Heart right ventricle (tissue), 16 donors: ENCODE data around the gene SUN3. TPM values are rescaled to one million over a fixed set of nuclear protein-coding genes. Genes with fewer than 3 reads are reported as not detected.
"Not testable (repeated sequence)": the region's sequence is repeated elsewhere in the genome, so short reads cannot be mapped to it uniquely, and the experiment has no call there.

Experiments used
- ATAC-seq, 8 donors: fragments of 200-7000 bp; cut with Tn5 transposase; one replicate each; pipeline ENCODE4 v1.9.1; 2020; ENCODE audit warnings: mild to moderate bottlenecking in 8 of 8, moderate library complexity in 8 of 8, moderate number of reproducible peaks in 1 of 8
- DNase-seq, 2 donors: peaks; one replicate each; pipeline ENCODE4 v3.0.0-alpha.2; 2020
- H3K27ac ChIP-seq, 10 donors: fragments of 200-600 bp; sonication (generic) in 2 of 10; one replicate each; pipeline versions ENCODE4 v1.5.0 to v1.8.0; 2020 to 2022; ENCODE audit warnings: mild to moderate bottlenecking in 3 of 10
- H3K27me3 ChIP-seq, 7 donors: fragments of 200-600 bp; one replicate each; pipeline ENCODE4 v1.8.0; 2021 to 2022; ENCODE audit warnings: mild to moderate bottlenecking in 2 of 7
- H3K36me3 ChIP-seq, 9 donors: fragments of 200-600 bp; sonication (generic) in 1 of 9; one replicate each; pipeline versions ENCODE4 v1.5.0 to v1.8.0; 2020 to 2022; ENCODE audit warnings: mild to moderate bottlenecking in 2 of 9
- H3K4me1 ChIP-seq, 9 donors: fragments of 200-600 bp; sonication (generic) in 1 of 9; one replicate each; pipeline versions ENCODE4 v1.5.0 to v1.8.0; 2020 to 2022; ENCODE audit warnings: mild to moderate bottlenecking in 4 of 9
- H3K4me3 ChIP-seq, 10 donors: fragments of 200-600 bp; sonication (generic) in 2 of 10; one replicate each; pipeline versions ENCODE4 v1.5.0 to v1.8.0; 2020 to 2022; ENCODE audit warnings: mild to moderate bottlenecking in 7 of 10, moderate library complexity in 2 of 10
- H3K9me3 ChIP-seq, 11 donors: fragments of 200-600 bp in 10 of 11; sonication (generic) in 2 of 11; one replicate each; pipeline versions ENCODE4 v1.5.0 to v1.8.0; 2013 to 2022; ENCODE audit warnings: mild to moderate bottlenecking in 2 of 11, control low read depth in 1 of 11, moderate library complexity in 1 of 11
- WGBS, 2 donors: extraction: QIAGEN DNeasy Blood & Tissue Kit; methylation state at CpG; one replicate each; pipeline ENCODE4 v1.1.7; 2013; ENCODE audit warnings: inconsistent platforms in 1 of 2; 5-methylcytosine and 5-hydroxymethylcytosine counted together
- intact Hi-C, 10 donors: fragments of 100-400 bp; cut with DNase I; formaldehyde crosslinking; loops; one replicate each; pipeline versions ENCODE4 v1.11.1 to v1.14.2; 2022
- polyA plus RNA-seq, 2 donors: library from polyadenylated mRNA; stranded (reverse); fragments of 200-250 nt; gene quantifications; one replicate each; pipeline ENCODE4 v1.2.3, GENCODE V29; 2013
- total RNA-seq, 10 donors: library from RNA; stranded (reverse); fragmentation: NEBNext Ultra II Directional in 3 of 10; extraction: Animal tissue kit (Norgen Biotek cat#: 25700) in 3 of 10; gene quantifications; one replicate each; pipeline versions ENCODE4 v1.2.1 to v1.2.4, GENCODE V29; 2021 to 2023
- TF ChIP-seq, protein P1 (sequence below), 9 donors: fragments of 200-600 bp; sonication (generic) in 2 of 9; IDR thresholded peaks; one replicate each; pipeline versions ENCODE4 v1.5.0 to v1.8.0; 2021 to 2022; ENCODE audit warnings: antibody characterized with exemption in 9 of 9, mild to moderate bottlenecking in 5 of 9, moderate library complexity in 1 of 9
- donor health status: Arrhythmogenic right ventricular cardiomyopathy.
- donor health status: ischemic (EF 13 %, LVEDD 7.1; RV severe dilation, severe dysfunction).
- donor health status: healthy with polysubstance abuse.
- donor health status: DM: no; HTN: yes; CAD: no.
- donor health status: DM: no; HTN: no; CAD: no.
- donor health status: ischemic (EF 25% LVEDD 6.9; RV normal size, moderate dysfunction).
- donor health status: ischemic (EF 25% LVEDD 5.7; RV mildly dilated, moderate dysfunction).
- donor health status: healthy.
- donor health status: DM: yes; HTN: yes; CAD: no.
- donor health status: Ischemic cardiomyopathy.
- donor health status: ischemic (EF 35%, LVEDD 5.7; RV mildly dilated, moderate dysfunction).
- donor health status: nonischemic (EF 11% LVEDD 7.7; RV severe dilation, severe dysfunction).
- donor health status: DM: yes; HTN: yes; CAD: no.
- donor health status: PGD.
- donor health status: ischemic (EF 29% LVEDD 5.4; RV normal size, mild dysfunction).
- donor health status: nonischemic (EF 23%, LVEDD 6.1; RV moderate dilation, normal function).

The SUN3 gene
- total and polyA plus RNA-seq, 12 donors = not detected

DNA sequence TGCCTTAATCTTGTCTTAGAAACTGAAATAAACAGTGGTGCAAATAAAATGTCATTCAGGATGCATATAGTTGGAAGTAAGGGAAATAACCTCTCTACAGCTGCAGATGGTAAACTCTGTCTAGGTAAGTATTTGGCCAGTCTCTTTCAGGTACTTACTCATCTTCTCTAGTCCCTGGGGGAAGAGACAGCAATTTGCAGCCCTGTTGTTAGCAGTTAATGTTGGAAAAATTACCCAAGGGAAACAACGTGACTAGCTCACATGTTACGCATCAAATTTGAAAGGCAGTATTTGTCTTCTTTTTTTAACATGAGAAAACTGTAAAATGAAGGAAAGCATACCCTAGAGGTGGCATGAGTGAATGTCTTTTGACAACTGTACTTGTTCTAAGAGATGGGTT, 46.3 kb downstream of the SUN3 start:
- intact Hi-C loops = loop anchor here in 1 of 10 donors (5.0 kb wide), 1 partner anchor 105 kb away; the partner anchor contains the start of gene UPP1
- 51 to 52% methylated on average over 2 of the region's 2 CpGs for WGBS, 2 donors
- no peak for DNase-seq
- ATAC-seq = no peak
- Histone ChIP-seq H3K4me3 (no peak overlapping the region), H3K27me3 (no peaks in the 10 kb centered on the region), H3K9me3 (peaks cover 0 to 4% (median 0%) of the 10 kb centered on the region in 11 donors), H3K36me3 (peaks cover 0 to 10% (median 6%) of the 10 kb centered on the region in 9 donors), H3K27ac (no peak overlapping the region), H3K4me1 (peaks cover 5 to 14% (median 12%) of the 10 kb centered on the region in 9 donors)
- TF ChIP-seq, protein P1, sequence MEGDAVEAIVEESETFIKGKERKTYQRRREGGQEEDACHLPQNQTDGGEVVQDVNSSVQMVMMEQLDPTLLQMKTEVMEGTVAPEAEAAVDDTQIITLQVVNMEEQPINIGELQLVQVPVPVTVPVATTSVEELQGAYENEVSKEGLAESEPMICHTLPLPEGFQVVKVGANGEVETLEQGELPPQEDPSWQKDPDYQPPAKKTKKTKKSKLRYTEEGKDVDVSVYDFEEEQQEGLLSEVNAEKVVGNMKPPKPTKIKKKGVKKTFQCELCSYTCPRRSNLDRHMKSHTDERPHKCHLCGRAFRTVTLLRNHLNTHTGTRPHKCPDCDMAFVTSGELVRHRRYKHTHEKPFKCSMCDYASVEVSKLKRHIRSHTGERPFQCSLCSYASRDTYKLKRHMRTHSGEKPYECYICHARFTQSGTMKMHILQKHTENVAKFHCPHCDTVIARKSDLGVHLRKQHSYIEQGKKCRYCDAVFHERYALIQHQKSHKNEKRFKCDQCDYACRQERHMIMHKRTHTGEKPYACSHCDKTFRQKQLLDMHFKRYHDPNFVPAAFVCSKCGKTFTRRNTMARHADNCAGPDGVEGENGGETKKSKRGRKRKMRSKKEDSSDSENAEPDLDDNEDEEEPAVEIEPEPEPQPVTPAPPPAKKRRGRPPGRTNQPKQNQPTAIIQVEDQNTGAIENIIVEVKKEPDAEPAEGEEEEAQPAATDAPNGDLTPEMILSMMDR (IDR thresholded peaks at IDR 0.05) = no peak

DNA sequence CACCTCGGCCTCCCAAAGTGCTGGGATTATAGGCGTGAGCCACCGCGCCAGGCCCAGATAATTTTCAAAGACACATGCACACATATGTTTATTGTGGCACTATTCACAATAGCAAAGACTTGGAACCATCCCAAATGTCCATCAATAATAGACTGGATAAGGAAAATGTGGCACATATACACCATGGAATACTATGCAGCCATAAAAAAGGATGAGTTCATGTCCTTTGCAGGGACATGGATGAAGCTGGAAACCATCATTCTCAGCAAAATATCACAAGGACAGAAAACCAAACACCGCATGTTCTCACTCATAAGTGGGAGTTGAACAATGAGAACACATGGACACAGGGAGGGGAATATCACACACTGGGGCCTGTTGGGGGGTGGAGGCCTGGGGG, 48.3 kb downstream of the SUN3 start:
- intact Hi-C loops = loop anchor here in 1 of 10 donors (5.0 kb wide), 1 partner anchor 107 kb away; the partner anchor contains the start of gene UPP1
- not testable (repeated sequence) for H3K27me3 ChIP-seq, H3K27ac ChIP-seq, H3K9me3 ChIP-seq, ATAC-seq, DNase-seq, H3K4me3 ChIP-seq
- Histone ChIP-seq H3K4me1 (peaks cover 5 to 20% (median 13%) of the 10 kb centered on the region in 9 donors), H3K36me3 (peaks cover 0 to 30% (median 26%) of the 10 kb centered on the region in 9 donors)
- WGBS, 2 donors = 99 to 100% methylated on average over 4 of the region's 5 CpGs

DNA sequence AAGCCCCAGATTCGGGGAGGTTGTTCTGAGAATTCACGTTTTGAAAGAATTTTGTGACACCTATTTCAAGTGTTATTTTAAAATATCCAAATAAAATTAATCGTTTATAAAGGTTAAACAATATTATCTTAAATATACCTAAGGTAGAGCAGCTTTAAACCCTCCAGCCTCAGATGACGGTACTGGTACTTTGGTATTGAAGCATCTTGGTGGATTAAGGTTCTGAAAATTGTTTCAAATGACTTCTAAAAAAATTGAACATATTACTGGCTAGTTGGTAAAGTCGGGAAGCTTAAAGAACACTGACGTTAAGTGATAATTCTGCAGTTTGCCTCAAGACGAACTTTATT, 49.1 kb downstream of the SUN3 start:
- TF ChIP-seq, protein P1 (IDR thresholded peaks at IDR 0.05) = no peak
- peaks cover 0 to 38% (median 32%) of the 10 kb centered on the region in 9 donors for H3K36me3 ChIP-seq
- peaks cover 5 to 20% (median 13%) of the 10 kb centered on the region in 9 donors for H3K4me1 ChIP-seq
- DNase-seq (no peak), ATAC-seq (peak in 1 of 8 donors; percentile 2)
- 33 to 38% methylated on average over 7 of the region's 7 CpGs for WGBS, 2 donors
- peak overlapping the region; percentile 52 to 92 (median 86) for H3K27ac ChIP-seq
- H3K9me3 ChIP-seq = peaks cover 0 to 4% (median 0%) of the 10 kb centered on the region in 11 donors
- peak overlapping the region in 9 of 10 donors; percentile 52 to 80 (median 70) for H3K4me3 ChIP-seq
- no peaks in the 10 kb centered on the region for H3K27me3 ChIP-seq
- intact Hi-C loops = loop anchor here in 3 of 10 donors (5.0 kb wide), 1 partner anchor 107 kb away; the partner anchor contains the start of gene UPP1 (in 3 of the 3)

DNA sequence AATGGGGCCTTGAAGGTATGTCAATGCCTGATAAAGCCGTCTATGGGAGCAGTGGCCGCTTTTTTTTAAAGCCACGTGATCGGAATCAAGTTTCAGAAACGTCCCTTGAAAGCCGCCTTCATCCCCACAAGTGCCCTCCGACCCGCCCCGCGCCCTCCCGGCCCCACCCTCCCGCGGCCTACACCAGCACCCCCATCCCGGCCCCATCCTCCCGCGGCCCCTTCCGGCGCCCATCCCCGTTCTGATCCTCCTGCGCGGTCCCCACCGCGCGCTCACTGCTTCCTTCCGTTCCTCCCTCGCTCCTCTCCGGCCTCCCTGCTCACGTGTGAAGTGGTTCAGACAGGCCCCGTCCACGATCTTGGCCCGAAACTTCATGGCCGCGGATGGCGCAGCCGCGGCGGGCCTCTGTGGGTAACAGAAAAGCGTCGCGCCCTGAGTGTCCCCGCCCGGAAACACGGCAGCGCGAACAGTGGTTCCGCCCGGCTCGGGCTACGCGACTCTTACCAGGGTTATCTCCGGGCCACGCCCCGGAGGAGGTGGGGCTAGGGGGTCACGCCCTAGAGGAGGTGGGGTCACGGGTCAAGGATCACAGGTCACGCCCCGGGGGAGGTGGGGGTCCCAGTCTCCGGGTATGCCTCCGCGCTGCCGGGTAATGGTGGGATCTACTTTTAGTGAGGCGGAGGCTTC, 49.6 kb downstream of the SUN3 start, which contains the start of gene HUS1:
HUS1 (minus strand) TSS at position 471 of the 687 bp plus-strand sequence; CDS start at position 375, 96 bp downstream.
- peak; percentile 97 to 99 (median 99) for ATAC-seq
- peak within 1 kb of the TSS; percentile 52 to 80 (median 68) for H3K4me3 ChIP-seq
- WGBS, 2 donors = 1 to 2% methylated on average over 62 of the region's 62 CpGs
- no peaks in the 10 kb centered on the region for H3K27me3 ChIP-seq
- peaks cover 0 to 43% (median 38%) of the 10 kb centered on the region in 9 donors for H3K36me3 ChIP-seq
- H3K4me1 ChIP-seq = peaks cover 5 to 21% (median 13%) of the 10 kb centered on the region in 9 donors
- peak; percentile 90 to 93 for DNase-seq
- TF ChIP-seq, protein P1 (IDR thresholded peaks at IDR 0.05) = no peak
- H3K27ac ChIP-seq = peak within 1 kb of the TSS; percentile 52 to 92 (median 86)
- intact Hi-C loops = loop anchor here in 2 of 10 donors (5.0 kb wide), 1 partner anchor 108 kb away; the partner anchor contains the start of gene UPP1 (in 2 of the 2)
- H3K9me3 ChIP-seq = peaks cover 0 to 4% (median 0%) of the 10 kb centered on the region in 11 donors
